IMR-90 (cell line): Measurements from ENCODE around the gene LRP6. TPM values are rescaled to one million over a fixed set of nuclear protein-coding genes. Genes with fewer than 3 reads are reported as not detected.

Source experiments
- ATAC-seq: fragments of 200-7000 bp; cut with Tn5 transposase; 2 replicates; pipeline ENCODE4 v1.9.1; 2020; ENCODE audit warnings: low read depth, mild to moderate bottlenecking, moderate library complexity
- BruUV-seq: library from RNA; stranded (reverse); fragments of 400-500 nt; replicated peaks from 2 replicates; lab custom pipeline; 2021; lab: Mats Ljungman, UMichigan
- CTCF ChIA-PET: fragments of 300-600 bp; formaldehyde crosslinking; extraction: SDS; loops from one replicate; lab custom pipeline; 2021; ENCODE audit warnings: antibody characterized with exemption; lab: Yijun Ruan, JAX
- POLR2A ChIA-PET: fragments of 300-600 bp; sonication (Branson Sonifier 250); formaldehyde crosslinking; loops from one replicate; lab custom pipeline; 2022; ENCODE audit warnings: antibody characterized with exemption; ENCODE audit not compliant: unreplicated experiment; lab: Charles Lee
- DNase-seq: peaks from one replicate; pipeline ENCODE4 v3.0.0; 2013
- H2AFZ ChIP-seq: replicated peaks from 2 replicates; pipeline ENCODE3; 2013; ENCODE audit warnings: low read length, mild to moderate bottlenecking; ENCODE audit not compliant: poor library complexity
- H2AK5ac ChIP-seq: 2 replicates; pipeline ENCODE4 v1.6.1; 2013; ENCODE audit warnings: low read depth, low read length, inconsistent platforms
- H2AK9ac ChIP-seq: replicated peaks from 2 replicates; pipeline ENCODE3; 2013; ENCODE audit warnings: mild to moderate bottlenecking, low read depth, low read length, moderate library complexity; ENCODE audit not compliant: poor library complexity
- H2BK120ac ChIP-seq: 2 replicates; pipeline ENCODE4 v1.6.1; 2013; ENCODE audit warnings: low read depth, low read length, inconsistent platforms
- H2BK15ac ChIP-seq: 3 replicates; pipeline ENCODE4 v1.6.1; 2013; ENCODE audit warnings: low read depth, low read length, inconsistent platforms
- H2BK20ac ChIP-seq: 2 replicates; pipeline ENCODE4 v1.6.1; 2013; ENCODE audit warnings: low read depth, mild to moderate bottlenecking, inconsistent platforms, low read length, moderate library complexity
- H2BK5ac ChIP-seq: 2 replicates; pipeline ENCODE4 v1.6.1; 2013; ENCODE audit warnings: mild to moderate bottlenecking, low read depth, low read length, inconsistent platforms; ENCODE audit not compliant: poor library complexity, severe bottlenecking
- H3K14ac ChIP-seq: replicated peaks from 2 replicates; pipeline ENCODE4 v1.6.1; 2013; ENCODE audit warnings: low read depth, low read length, inconsistent platforms
- H3K18ac ChIP-seq: 2 replicates; pipeline ENCODE4 v1.6.1; 2013; ENCODE audit warnings: low read depth, low read length, control low read depth
- H3K23ac ChIP-seq: 2 replicates; pipeline ENCODE4 v1.6.1; 2013; ENCODE audit warnings: low read depth, low read length, inconsistent platforms
- H3K27ac ChIP-seq: 2 replicates; pipeline ENCODE4 v1.5.1; 2013; ENCODE audit warnings: mild to moderate bottlenecking, control low read depth, low read length; ENCODE audit not compliant: insufficient read depth
- H3K27me3 ChIP-seq: 2 replicates; pipeline ENCODE4 v1.6.1; 2013; ENCODE audit warnings: low read length; ENCODE audit not compliant: control insufficient read depth, insufficient read depth
- H3K36me3 ChIP-seq: 2 replicates; pipeline ENCODE4 v1.6.1; 2013; ENCODE audit warnings: low read length, mixed read lengths; ENCODE audit not compliant: control insufficient read depth, insufficient read depth
- H3K4ac ChIP-seq: 2 replicates; pipeline ENCODE4 v1.6.1; 2013; ENCODE audit warnings: low read depth, low read length, inconsistent platforms
- H3K4me1 ChIP-seq: 2 replicates; pipeline ENCODE4 v1.6.1; 2013; ENCODE audit warnings: low read length, mixed read lengths; ENCODE audit not compliant: control insufficient read depth, insufficient read depth
- H3K4me2 ChIP-seq: 2 replicates; pipeline ENCODE4 v1.6.1; 2013; ENCODE audit warnings: low read depth, mild to moderate bottlenecking, control low read depth, low read length, moderate library complexity
- H3K4me3 ChIP-seq: 2 replicates; pipeline ENCODE4 v1.5.1; 2013; ENCODE audit warnings: low read depth, mild to moderate bottlenecking, control low read depth, low read length, moderate library complexity; ENCODE audit not compliant: insufficient read depth
- H3K56ac ChIP-seq: 2 replicates; pipeline ENCODE4 v1.6.1; 2013; ENCODE audit warnings: low read length, inconsistent platforms; ENCODE audit not compliant: insufficient read depth; ENCODE audit errors: extremely low read depth
- H3K79me1 ChIP-seq, 2 experiments: 2 replicates each; pipeline ENCODE4 v1.6.1; 2013; ENCODE audit warnings: low read length in 2 of 2, inconsistent platforms in 1 of 2, low read depth in 1 of 2
- H3K9ac ChIP-seq: 2 replicates; pipeline ENCODE4 v1.6.1; 2013; ENCODE audit warnings: low read depth, low read length, control low read depth
- H3K9me1 ChIP-seq: 2 replicates; pipeline ENCODE4 v1.6.1; 2013; ENCODE audit warnings: low read length, inconsistent platforms; ENCODE audit not compliant: insufficient read depth
- H3K9me3 ChIP-seq: 2 replicates; pipeline ENCODE4 v1.6.1; 2013; ENCODE audit warnings: low read length; ENCODE audit not compliant: control insufficient read depth, insufficient read depth
- H4K20me1 ChIP-seq: 2 replicates; pipeline ENCODE4 v1.6.1; 2013; ENCODE audit warnings: low read length, inconsistent platforms; ENCODE audit not compliant: insufficient read depth
- H4K5ac ChIP-seq: 2 replicates; pipeline ENCODE4 v1.6.1; 2013; ENCODE audit warnings: mild to moderate bottlenecking, low read depth, low read length, control low read depth
- H4K8ac ChIP-seq, 2 experiments: 2 replicates each; pipeline ENCODE4 v1.6.1; 2013; ENCODE audit warnings: low read depth in 2 of 2, low read length in 2 of 2, control low read depth in 1 of 2, inconsistent platforms in 1 of 2
- H4K91ac ChIP-seq: 2 replicates; pipeline ENCODE4 v1.6.1; 2013; ENCODE audit warnings: low read depth, low read length, inconsistent platforms; ENCODE audit not compliant: insufficient read depth
- BHLHE40 ChIP-seq: fragments of 150-350 bp; IDR thresholded peaks from 2 replicates; pipeline ENCODE4 v1.6.1; 2016; ENCODE audit warnings: mild to moderate bottlenecking, low read depth, low read length
- CHD1 ChIP-seq: IDR thresholded peaks from 2 replicates; pipeline ENCODE4 v1.6.1; 2012; ENCODE audit warnings: low read depth, low read length, improper control_type of control experiment
- MAZ ChIP-seq: IDR thresholded peaks from 2 replicates; pipeline ENCODE4 v1.6.1; 2012; ENCODE audit warnings: low read depth, mild to moderate bottlenecking, low read length, improper control_type of control experiment, moderate library complexity, borderline replicate concordance
- NFE2L2 ChIP-seq: fragments of 150-350 bp; IDR thresholded peaks from 2 replicates; pipeline ENCODE4 v1.6.1; 2016; ENCODE audit warnings: low read depth, mild to moderate bottlenecking, low read length
- WGBS, 2 experiments: methylation state at CpG; one replicate each; pipeline versions ENCODE4 v1.1.5 to v1.1.7; 2013; ENCODE audit warnings: missing lambda C conversion rate in 2 of 2; ENCODE audit not compliant: insufficient read length in 1 of 2; ENCODE audit errors: extremely low coverage in 2 of 2; 5-methylcytosine and 5-hydroxymethylcytosine counted together
- dilution Hi-C: fragments of 300-500 bp; cut with HindIII; formaldehyde crosslinking; loops from one replicate; pipeline ENCODE4 v1.14.3; 2018; ENCODE audit warnings: low sequenced_read_pairs; ENCODE audit not compliant: unreplicated experiment
- in situ Hi-C: fragments of 300-500 bp; cut with MboI; formaldehyde crosslinking; loops from 3 replicates; pipeline ENCODE4 v1.14.3; 2019; ENCODE audit warnings: low sequenced_read_pairs, inconsistent platforms, mixed read lengths
- intact Hi-C: fragments of 100-400 bp; cut with micrococcal nuclease; formaldehyde crosslinking; loops from 2 replicates; pipeline ENCODE4 v1.10.0; 2022
- polyA plus RNA-seq, 3 experiments: library from polyadenylated mRNA; depleted of rRNA; stranded (reverse); fragments of >200 nt; gene quantifications; 2 replicates each; pipeline ENCODE4 v1.2.3, GENCODE V29; 2012; ENCODE audit warnings: low replicate concordance in 1 of 3
- total RNA-seq: library from RNA; depleted of rRNA; stranded (reverse); fragments of >200 nt; gene quantifications from 2 replicates; pipeline ENCODE4 v1.2.3, GENCODE V29; 2012

Gene LRP6
- total and polyA plus RNA-seq, 2 of the 4 experiments (the other 2 are of a cell fraction): 14.2 to 32.1 TPM

- H2BK15ac ChIP-seq: peak overlapping the region; percentile 34; the same call in 2 of the 3 replicates
- peaks cover 18 to 67% of the 10 kb centered on the region in 2 experiments for H3K79me1 ChIP-seq
- H4K20me1 ChIP-seq: peaks cover 34% of the 10 kb centered on the region; the same call in 1 of the 2 replicates
- H3K23ac ChIP-seq: no peak overlapping the region; the same call in 1 of the 2 replicates
- peak overlapping the region; percentile 37; the same call in 1 of the 2 replicates for H2BK120ac ChIP-seq
- H2AK9ac ChIP-seq: no peak overlapping the region
- H3K36me3 ChIP-seq: no peaks in the 10 kb centered on the region
- H3K4me1 ChIP-seq: peaks cover 7% of the 10 kb centered on the region
- no peak overlapping the region for H4K8ac ChIP-seq
- no peak overlapping the region for H2AFZ ChIP-seq
- no TSS peak for BruUV-seq
- ChIA-PET CTCF (no interaction called here), POLR2A (interaction anchor here (0.7 kb wide), 1 partner anchor 101 kb away, joined by 3 read pairs; no protein-coding TSS in a partner anchor)
- peak overlapping the region; percentile 27; the same call in 1 of the 2 replicates for H2AK5ac ChIP-seq
- H3K4me3 ChIP-seq: no peak overlapping the region
- H3K4ac ChIP-seq: 0 out of 2 replicates have a peak overlapping the region, but pooled peaks have one; percentile 13
- no peak overlapping the region for H3K56ac ChIP-seq
- H4K91ac ChIP-seq: peak overlapping the region; percentile 35
- DNase-seq (peak; percentile 13), ATAC-seq (no peak)
- H2BK20ac ChIP-seq: no peak overlapping the region
- peak; percentile 50; the same call in 1 of the 2 replicates for TF ChIP-seq NFE2L2
- no peak for TF ChIP-seq BHLHE40
- TF ChIP-seq CHD1: no peak
- no peak for TF ChIP-seq MAZ
- no peaks in the 10 kb centered on the region for H3K27me3 ChIP-seq
- peak overlapping the region; percentile 1 for H2BK5ac ChIP-seq
- no peak overlapping the region for H3K27ac ChIP-seq
- H4K5ac ChIP-seq: no peak overlapping the region
- no peak overlapping the region for H3K9ac ChIP-seq
- H3K18ac ChIP-seq: peak overlapping the region; percentile 42; the same call in 1 of the 2 replicates
- no peak overlapping the region for H3K4me2 ChIP-seq
- dilution Hi-C loops: no loop called here
- intact Hi-C loops: no loop called here
- 0 out of 2 replicates have a peak overlapping the region, but pooled peaks have one; percentile 10 for H3K14ac ChIP-seq
- in situ Hi-C loops: no loop called here
- no peaks in the 10 kb centered on the region for H3K9me3 ChIP-seq
- 100% methylated on average over 1 of the region's 3 CpGs; no CpG with 5 or more reads in 1 of the 2 experiments for WGBS, 2 experiments
- peaks cover 3% of the 10 kb centered on the region; the same call in 1 of the 2 replicates for H3K9me1 ChIP-seq
These were observed 50.4 kb downstream of the LRP6 start for GRCh38 chr12:12216349-12217017.
